Measurements from ENCODE around the gene CHRNG. TPM values are rescaled to one million over a fixed set of nuclear protein-coding genes. Genes with fewer than 3 reads are reported as not detected.

Gene CHRNG
- 35.5 TPM for total RNA-seq

- Histone ChIP-seq H3K9ac (ENCODE audit: low read depth in 1 of 3, low read length in 3 of 3) (peak within 1 kb of the TSS; percentile 56 to 79 (median 65)), H3K4me1 (ENCODE audit: control insufficient read depth in 3 of 3, insufficient read depth in 3 of 3, low read length in 3 of 3) (peaks cover 16 to 54% (median 42%) of the 10 kb centered on the region in 3 donors), H3K27ac (ENCODE audit: low read depth, low read length) (peak within 1 kb of the TSS; percentile 66), H3K36me3 (ENCODE audit: control insufficient read depth in 3 of 3, insufficient read depth in 3 of 3, low read length in 3 of 3) (peaks cover 4 to 16% (median 15%) of the 10 kb centered on the region in 3 donors), H3K9me3 (ENCODE audit: control insufficient read depth in 3 of 3, low read length in 3 of 3) (peaks cover 0 to 4% (median 0%) of the 10 kb centered on the region in 3 donors), H3K27me3 (ENCODE audit: control insufficient read depth in 3 of 3, insufficient read depth in 3 of 3, low read length in 3 of 3) (peaks cover 0 to 4% (median 0%) of the 10 kb centered on the region in 3 donors), H3K4me3 (ENCODE audit: low read length in 3 of 3) (peak within 1 kb of the TSS; percentile 46 to 60 (median 54))
These were observed at the start of gene CHRNG for GRCh38 chr2:232539298-232540231. CHRNG (plus strand) TSS chr2:232539692; CDS start chr2:232539748, 56 bp downstream.

- no peaks in the 10 kb centered on the region for H3K9me3 ChIP-seq (ENCODE audit: control insufficient read depth in 3 of 3, low read length in 3 of 3)
- no peaks in the 10 kb centered on the region for H3K36me3 ChIP-seq (ENCODE audit: control insufficient read depth in 3 of 3, insufficient read depth in 3 of 3, low read length in 3 of 3)
- no peak overlapping the region for H3K27ac ChIP-seq (ENCODE audit: low read depth, low read length)
- peaks cover 0 to 3% (median 0%) of the 10 kb centered on the region in 3 donors for H3K4me1 ChIP-seq (ENCODE audit: control insufficient read depth in 3 of 3, insufficient read depth in 3 of 3, low read length in 3 of 3)
- H3K9ac ChIP-seq (ENCODE audit: low read depth in 1 of 3, low read length in 3 of 3): no peak overlapping the region
- no peak overlapping the region for H3K4me3 ChIP-seq (ENCODE audit: low read length in 3 of 3)
- peaks cover 25 to 33% (median 29%) of the 10 kb centered on the region in 3 donors for H3K27me3 ChIP-seq (ENCODE audit: control insufficient read depth in 3 of 3, insufficient read depth in 3 of 3, low read length in 3 of 3)
These were observed 49.0 kb upstream of the CHRNG start for GRCh38 chr2:232490221-232491138.

- peaks cover 17 to 25% (median 21%) of the 10 kb centered on the region in 3 donors for H3K27me3 ChIP-seq (ENCODE audit: control insufficient read depth in 3 of 3, insufficient read depth in 3 of 3, low read length in 3 of 3)
- no peak overlapping the region for H3K9ac ChIP-seq (ENCODE audit: low read depth in 1 of 3, low read length in 3 of 3)
- H3K27ac ChIP-seq (ENCODE audit: low read depth, low read length): no peak overlapping the region
- H3K4me3 ChIP-seq (ENCODE audit: low read length in 3 of 3): no peak overlapping the region
- H3K9me3 ChIP-seq (ENCODE audit: control insufficient read depth in 3 of 3, low read length in 3 of 3): no peaks in the 10 kb centered on the region
- no peaks in the 10 kb centered on the region for H3K36me3 ChIP-seq (ENCODE audit: control insufficient read depth in 3 of 3, insufficient read depth in 3 of 3, low read length in 3 of 3)
- no peaks in the 10 kb centered on the region for H3K4me1 ChIP-seq (ENCODE audit: control insufficient read depth in 3 of 3, insufficient read depth in 3 of 3, low read length in 3 of 3)
These were observed 48.2 kb upstream of the CHRNG start for GRCh38 chr2:232491139-232491780.

GRCh38 chr2:232492236-232492848 is 47.1 kb upstream of the CHRNG start:
- Histone ChIP-seq H3K9me3 (ENCODE audit: control insufficient read depth in 3 of 3, low read length in 3 of 3) (no peaks in the 10 kb centered on the region), H3K36me3 (ENCODE audit: control insufficient read depth in 3 of 3, insufficient read depth in 3 of 3, low read length in 3 of 3) (no peaks in the 10 kb centered on the region), H3K27ac (ENCODE audit: low read depth, low read length) (no peak overlapping the region), H3K4me1 (ENCODE audit: control insufficient read depth in 3 of 3, insufficient read depth in 3 of 3, low read length in 3 of 3) (no peaks in the 10 kb centered on the region), H3K27me3 (ENCODE audit: control insufficient read depth in 3 of 3, insufficient read depth in 3 of 3, low read length in 3 of 3) (peaks cover 6 to 16% (median 10%) of the 10 kb centered on the region in 3 donors), H3K9ac (ENCODE audit: low read depth in 1 of 3, low read length in 3 of 3) (no peak overlapping the region), H3K4me3 (ENCODE audit: low read length in 3 of 3) (no peak overlapping the region)

GRCh38 chr2:232492963-232493700 is 46.4 kb upstream of the CHRNG start:
- Histone ChIP-seq H3K27ac (ENCODE audit: low read depth, low read length) (no peak overlapping the region), H3K4me1 (ENCODE audit: control insufficient read depth in 3 of 3, insufficient read depth in 3 of 3, low read length in 3 of 3) (no peaks in the 10 kb centered on the region), H3K4me3 (ENCODE audit: low read length in 3 of 3) (no peak overlapping the region), H3K9me3 (ENCODE audit: control insufficient read depth in 3 of 3, low read length in 3 of 3) (no peaks in the 10 kb centered on the region), H3K36me3 (ENCODE audit: control insufficient read depth in 3 of 3, insufficient read depth in 3 of 3, low read length in 3 of 3) (no peaks in the 10 kb centered on the region), H3K27me3 (ENCODE audit: control insufficient read depth in 3 of 3, insufficient read depth in 3 of 3, low read length in 3 of 3) (peaks cover 5 to 13% (median 6%) of the 10 kb centered on the region in 3 donors), H3K9ac (ENCODE audit: low read depth in 1 of 3, low read length in 3 of 3) (no peak overlapping the region)

- no peak overlapping the region for H3K4me3 ChIP-seq (ENCODE audit: low read length in 3 of 3)
- no peak overlapping the region for H3K27ac ChIP-seq (ENCODE audit: low read depth, low read length)
- H3K36me3 ChIP-seq (ENCODE audit: control insufficient read depth in 3 of 3, insufficient read depth in 3 of 3, low read length in 3 of 3): no peaks in the 10 kb centered on the region
- peaks cover 0 to 7% (median 3%) of the 10 kb centered on the region in 3 donors for H3K27me3 ChIP-seq (ENCODE audit: control insufficient read depth in 3 of 3, insufficient read depth in 3 of 3, low read length in 3 of 3)
- no peaks in the 10 kb centered on the region for H3K4me1 ChIP-seq (ENCODE audit: control insufficient read depth in 3 of 3, insufficient read depth in 3 of 3, low read length in 3 of 3)
- no peak overlapping the region for H3K9ac ChIP-seq (ENCODE audit: low read depth in 1 of 3, low read length in 3 of 3)
- H3K9me3 ChIP-seq (ENCODE audit: control insufficient read depth in 3 of 3, low read length in 3 of 3): no peaks in the 10 kb centered on the region
These were observed 45.6 kb upstream of the CHRNG start for GRCh38 chr2:232493701-232494474.

GRCh38 chr2:232494542-232494941 is 45.0 kb upstream of the CHRNG start:
- Histone ChIP-seq H3K4me1 (ENCODE audit: control insufficient read depth in 3 of 3, insufficient read depth in 3 of 3, low read length in 3 of 3) (no peaks in the 10 kb centered on the region), H3K27me3 (ENCODE audit: control insufficient read depth in 3 of 3, insufficient read depth in 3 of 3, low read length in 3 of 3) (peaks cover 0 to 3% (median 3%) of the 10 kb centered on the region in 3 donors), H3K27ac (ENCODE audit: low read depth, low read length) (no peak overlapping the region), H3K9ac (ENCODE audit: low read depth in 1 of 3, low read length in 3 of 3) (no peak overlapping the region), H3K36me3 (ENCODE audit: control insufficient read depth in 3 of 3, insufficient read depth in 3 of 3, low read length in 3 of 3) (no peaks in the 10 kb centered on the region), H3K4me3 (ENCODE audit: low read length in 3 of 3) (no peak overlapping the region), H3K9me3 (ENCODE audit: control insufficient read depth in 3 of 3, low read length in 3 of 3) (no peaks in the 10 kb centered on the region)

GRCh38 chr2:232495292-232495691 is 44.2 kb upstream of the CHRNG start:
- H3K4me1 ChIP-seq (ENCODE audit: control insufficient read depth in 3 of 3, insufficient read depth in 3 of 3, low read length in 3 of 3): no peaks in the 10 kb centered on the region
- H3K9ac ChIP-seq (ENCODE audit: low read depth in 1 of 3, low read length in 3 of 3): no peak overlapping the region
- no peak overlapping the region for H3K27ac ChIP-seq (ENCODE audit: low read depth, low read length)
- peaks cover 0 to 5% (median 0%) of the 10 kb centered on the region in 3 donors for H3K27me3 ChIP-seq (ENCODE audit: control insufficient read depth in 3 of 3, insufficient read depth in 3 of 3, low read length in 3 of 3)
- no peak overlapping the region for H3K4me3 ChIP-seq (ENCODE audit: low read length in 3 of 3)
- no peaks in the 10 kb centered on the region for H3K9me3 ChIP-seq (ENCODE audit: control insufficient read depth in 3 of 3, low read length in 3 of 3)
- no peaks in the 10 kb centered on the region for H3K36me3 ChIP-seq (ENCODE audit: control insufficient read depth in 3 of 3, insufficient read depth in 3 of 3, low read length in 3 of 3)

Data from skeletal muscle tissue (tissue), 4 donors.